Aorta (tissue), 5 donors: Measurements from ENCODE around the gene ZNF804B. TPM values are rescaled to one million over a fixed set of nuclear protein-coding genes. Genes with fewer than 3 reads are reported as not detected.

Experiments used
- ATAC-seq: fragments of 200-7000 bp; cut with Tn5 transposase; one replicate; pipeline ENCODE4 v1.9.1; 2022; ENCODE audit warnings: moderate library complexity; ENCODE audit not compliant: low FRiP score
- DNase-seq, 2 donors: peaks; one replicate each; pipeline ENCODE4 v3.0.0-alpha.2; 2020
- H3K27ac ChIP-seq, 2 donors: one replicate each; pipeline ENCODE4 v1.5.1; 2013; ENCODE audit warnings: low read length in 2 of 2, mild to moderate bottlenecking in 2 of 2, moderate library complexity in 2 of 2, control low read depth in 1 of 2, inconsistent platforms in 1 of 2, low read depth in 1 of 2
- H3K27me3 ChIP-seq, 2 donors: one replicate each; pipeline ENCODE4 v1.6.1; 2013; ENCODE audit warnings: control low read depth in 1 of 2, low read length in 1 of 2, mild to moderate bottlenecking in 1 of 2, moderate library complexity in 1 of 2; ENCODE audit not compliant: insufficient read depth in 2 of 2, control insufficient read depth in 1 of 2
- H3K36me3 ChIP-seq, 2 donors: one replicate each; pipeline ENCODE4 v1.6.1; 2013; ENCODE audit warnings: control low read depth in 1 of 2, low read length in 1 of 2, mild to moderate bottlenecking in 1 of 2; ENCODE audit not compliant: insufficient read depth in 2 of 2, control insufficient read depth in 1 of 2
- H3K4me1 ChIP-seq, 2 donors: one replicate each; pipeline ENCODE4 v1.6.1; 2013; ENCODE audit warnings: low read length in 2 of 2, control low read depth in 1 of 2, mild to moderate bottlenecking in 1 of 2, moderate library complexity in 1 of 2; ENCODE audit not compliant: insufficient read depth in 2 of 2, control insufficient read depth in 1 of 2
- H3K4me3 ChIP-seq, 2 donors: one replicate each; pipeline ENCODE4 v1.5.1; 2013; ENCODE audit warnings: low read length in 2 of 2, control low read depth in 1 of 2, mild to moderate bottlenecking in 1 of 2
- H3K9me3 ChIP-seq: one replicate; pipeline ENCODE4 v1.6.1; 2013; ENCODE audit warnings: mild to moderate bottlenecking, low read length; ENCODE audit not compliant: control insufficient read depth
- WGBS, 2 donors: extraction: QIAGEN DNeasy Blood & Tissue Kit; methylation state at CpG; one replicate each; pipeline ENCODE4 v1.1.7; 2013; 5-methylcytosine and 5-hydroxymethylcytosine counted together
- intact Hi-C, 2 donors: fragments of 100-400 bp; cut with DNase I; formaldehyde crosslinking; loops; one replicate each; pipeline versions ENCODE4 v1.14.2 to v1.15.0; 2022
- polyA plus RNA-seq, 2 donors: library from polyadenylated mRNA; stranded (reverse); fragments of 200-250 nt; gene quantifications; one replicate each; pipeline ENCODE4 v1.2.3, GENCODE V29; 2013
- total RNA-seq, 2 donors: library from RNA; stranded (reverse); fragmentation: NEBNext Ultra II Directional; extraction: Animal tissue kit (Norgen Biotek cat#: 25700); gene quantifications; one replicate each; pipeline ENCODE4 v1.2.1, GENCODE V29; 2021
- donor health status: healthy with polysubstance abuse.
- donor health status: Bipolar disorder and iron deficiency.
- donor health status: DM: no; HTN: no; CAD: no.
- donor health status: DM: no; HTN: no; CAD: no.
- donor health status: DM: yes; HTN: yes; CAD: no.

ZNF804B gene
- total and polyA plus RNA-seq, 4 donors: not detected

DNA sequence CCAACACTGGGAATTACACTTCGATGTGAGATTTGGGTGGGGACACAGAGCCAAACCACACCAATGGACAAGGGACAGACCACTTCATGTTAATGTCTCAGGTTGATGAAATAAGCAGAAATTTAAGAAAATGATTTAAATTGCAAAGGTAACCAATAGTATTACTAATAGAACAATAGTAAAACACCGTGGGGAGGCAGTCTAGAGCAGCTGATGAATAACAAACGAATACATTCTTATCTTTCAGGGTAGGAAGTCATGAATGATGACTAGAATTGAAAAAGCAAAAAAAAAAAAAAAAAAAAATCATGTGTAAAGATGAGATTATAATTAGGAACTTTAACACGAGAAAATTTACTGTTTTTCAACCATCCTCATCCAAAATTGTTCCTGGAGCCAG is 207.9 kb downstream of the ZNF804B start:
- Histone ChIP-seq H3K4me3 (no peak overlapping the region), H3K4me1 (no peaks in the 10 kb centered on the region), H3K27me3 (no peaks in the 10 kb centered on the region), H3K27ac (no peak overlapping the region), H3K9me3 (no peaks in the 10 kb centered on the region), H3K36me3 (no peaks in the 10 kb centered on the region)
- no peak for DNase-seq
- intact Hi-C loops: no loop called here
- ATAC-seq: no peak
- WGBS, 2 donors: 59 to 63% methylated on average over 4 of the region's 4 CpGs

DNA sequence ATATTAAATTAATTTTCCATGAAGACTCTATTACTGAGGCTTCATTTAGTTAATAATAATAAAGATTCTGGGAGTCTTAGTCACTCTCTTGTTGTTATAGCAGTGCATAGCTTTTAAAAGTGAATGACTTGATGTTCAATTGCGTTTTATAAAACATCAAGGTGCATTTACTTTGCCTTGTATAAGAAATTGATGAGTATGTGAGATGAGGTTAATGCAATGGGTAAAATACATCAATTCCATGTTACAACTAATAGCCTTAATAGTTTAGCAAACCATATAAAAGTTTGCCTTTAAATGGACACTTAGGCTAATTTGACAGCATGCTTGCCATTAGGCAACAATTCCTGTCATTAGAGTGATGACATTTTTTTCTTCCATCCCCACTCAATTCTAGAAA is 209.7 kb downstream of the ZNF804B start:
- Histone ChIP-seq H3K36me3 (no peaks in the 10 kb centered on the region), H3K4me1 (no peaks in the 10 kb centered on the region), H3K27ac (no peak overlapping the region), H3K27me3 (no peaks in the 10 kb centered on the region), H3K4me3 (no peak overlapping the region), H3K9me3 (no peaks in the 10 kb centered on the region)
- WGBS, 2 donors: 84 to 87% methylated on average over 1 of the region's 1 CpG
- ATAC-seq (no peak), DNase-seq (no peak)
- intact Hi-C loops: no loop called here

DNA sequence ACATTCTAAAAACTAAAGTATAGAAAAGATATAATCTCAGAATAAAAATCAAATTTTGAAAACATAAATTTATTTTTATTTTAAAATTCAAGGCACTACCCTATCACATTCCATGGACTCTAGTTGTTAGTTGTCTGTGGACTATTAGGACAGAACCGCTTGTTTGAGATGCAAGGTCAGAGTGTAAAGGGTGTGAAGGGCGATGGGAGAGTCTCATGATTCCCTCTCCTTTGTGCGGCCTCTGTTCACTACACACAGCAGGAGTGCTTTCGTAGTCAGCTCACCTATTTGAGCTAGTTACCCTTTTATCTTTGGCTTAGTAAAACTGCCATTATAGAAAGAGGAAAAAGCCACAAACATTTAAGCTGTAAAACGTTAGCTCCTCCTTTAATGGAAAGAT is 225.8 kb downstream of the ZNF804B start:
- intact Hi-C loops: no loop called here
- 63 to 69% methylated on average over 5 of the region's 5 CpGs for WGBS, 2 donors
- no peak for DNase-seq
- Histone ChIP-seq H3K36me3 (no peaks in the 10 kb centered on the region), H3K27me3 (no peaks in the 10 kb centered on the region), H3K9me3 (no peaks in the 10 kb centered on the region), H3K27ac (no peak overlapping the region), H3K4me3 (no peak overlapping the region), H3K4me1 (no peaks in the 10 kb centered on the region)
- ATAC-seq: no peak

DNA sequence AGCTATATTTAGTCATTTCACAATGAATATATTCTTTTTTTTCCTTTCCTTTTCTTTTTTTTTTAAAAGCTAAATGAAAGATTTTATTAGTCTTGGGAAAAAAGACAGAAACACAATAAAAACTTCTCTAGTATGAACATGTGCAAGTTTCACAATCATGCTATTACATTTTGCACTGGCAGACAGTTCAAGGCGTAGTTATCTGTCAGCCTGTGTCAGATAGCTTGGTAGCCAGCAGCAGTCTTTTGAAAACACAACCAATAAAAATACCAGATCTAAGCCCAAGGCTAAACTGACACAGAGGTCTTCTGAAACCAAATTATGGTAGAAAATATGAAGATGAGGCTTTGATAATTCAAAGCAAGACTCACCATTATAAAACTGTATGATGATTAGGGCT is 241.8 kb downstream of the ZNF804B start:
- no peak for DNase-seq
- no peak overlapping the region for H3K27ac ChIP-seq
- no peak for ATAC-seq
- 38 to 40% methylated on average over 1 of the region's 1 CpG for WGBS, 2 donors
- no peaks in the 10 kb centered on the region for H3K9me3 ChIP-seq
- no peaks in the 10 kb centered on the region for H3K36me3 ChIP-seq
- no peaks in the 10 kb centered on the region for H3K4me1 ChIP-seq
- no peak overlapping the region for H3K4me3 ChIP-seq
- no peaks in the 10 kb centered on the region for H3K27me3 ChIP-seq
- intact Hi-C loops: no loop called here

DNA sequence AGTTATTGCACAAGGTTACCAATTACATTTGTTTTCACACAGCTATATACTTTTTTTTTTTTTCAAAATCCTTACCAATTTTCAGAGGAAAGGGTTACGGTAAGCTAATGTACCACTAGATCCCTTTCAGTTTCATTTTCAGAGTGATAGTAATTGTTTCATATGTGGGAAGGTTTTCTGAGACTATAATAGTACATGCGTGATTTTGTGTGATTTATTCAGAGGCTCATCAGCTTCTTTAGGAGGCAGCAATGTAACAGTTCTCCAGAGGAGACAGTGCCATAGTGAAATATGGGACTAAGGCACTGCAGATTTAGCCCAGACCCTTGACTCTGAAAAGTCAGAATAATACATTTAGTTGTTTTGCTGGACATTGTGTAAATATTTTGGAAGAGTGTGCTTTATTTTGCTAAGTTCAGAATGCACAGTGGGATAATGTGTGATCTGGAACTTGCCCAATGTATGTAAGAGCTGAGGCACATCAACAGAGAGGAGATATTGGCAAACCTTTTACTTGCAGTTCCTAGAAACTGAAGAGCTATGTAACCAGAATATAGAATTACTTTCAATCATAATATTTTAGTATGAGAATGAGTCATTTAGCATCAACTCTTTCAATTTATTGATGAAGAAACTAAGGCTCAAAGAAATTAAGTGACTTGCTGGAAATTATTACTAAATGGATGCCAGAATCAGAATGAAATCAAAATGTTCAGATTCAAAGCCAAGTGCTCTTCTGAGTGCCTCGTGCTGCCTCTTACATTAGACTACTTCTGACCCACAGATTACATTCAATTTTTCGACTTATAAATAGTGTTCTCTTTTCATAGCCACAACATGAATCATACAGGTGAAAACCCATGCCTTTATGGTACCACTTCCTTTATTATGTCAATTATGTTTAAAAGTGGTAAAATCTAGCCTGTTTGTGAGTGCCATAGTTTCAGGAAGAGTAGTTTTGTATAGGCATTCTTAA is 243.8 kb downstream of the ZNF804B start:
- Histone ChIP-seq H3K27ac (no peak overlapping the region), H3K4me1 (no peaks in the 10 kb centered on the region), H3K27me3 (no peaks in the 10 kb centered on the region), H3K36me3 (no peaks in the 10 kb centered on the region), H3K9me3 (no peaks in the 10 kb centered on the region), H3K4me3 (no peak overlapping the region)
- DNase-seq (no peak), ATAC-seq (no peak)
- 44 to 46% methylated on average over 4 of the region's 4 CpGs for WGBS, 2 donors
- intact Hi-C loops: no loop called here

DNA sequence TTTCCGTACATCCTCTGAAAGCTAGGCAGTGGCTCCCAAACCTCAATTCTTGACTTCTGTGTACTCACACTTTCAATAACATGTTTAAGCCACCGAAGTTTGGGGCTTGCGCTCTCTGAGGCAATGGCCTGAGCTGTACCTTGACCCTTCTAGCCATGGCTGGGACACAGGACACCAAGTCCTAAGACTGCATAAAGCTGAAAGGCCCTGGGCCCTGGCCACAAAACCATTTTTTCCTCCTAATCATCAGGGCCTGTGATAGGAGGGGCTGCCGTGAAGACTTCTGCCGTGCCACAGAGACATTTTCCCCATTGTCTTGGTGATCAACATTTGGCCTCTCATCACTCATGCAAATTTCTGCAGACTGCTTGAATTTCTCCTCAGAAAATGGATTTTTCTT is 252.5 kb downstream of the ZNF804B start:
- ATAC-seq (no peak), DNase-seq (no peak)
- H3K36me3 ChIP-seq: no peaks in the 10 kb centered on the region
- peaks cover 2% of the 10 kb centered on the region for H3K9me3 ChIP-seq
- H3K27ac ChIP-seq: no peak overlapping the region
- H3K4me3 ChIP-seq: no peak overlapping the region
- intact Hi-C loops: no loop called here
- no peaks in the 10 kb centered on the region for H3K27me3 ChIP-seq
- WGBS, 2 donors: 91 to 93% methylated on average over 5 of the region's 5 CpGs
- no peaks in the 10 kb centered on the region for H3K4me1 ChIP-seq

DNA sequence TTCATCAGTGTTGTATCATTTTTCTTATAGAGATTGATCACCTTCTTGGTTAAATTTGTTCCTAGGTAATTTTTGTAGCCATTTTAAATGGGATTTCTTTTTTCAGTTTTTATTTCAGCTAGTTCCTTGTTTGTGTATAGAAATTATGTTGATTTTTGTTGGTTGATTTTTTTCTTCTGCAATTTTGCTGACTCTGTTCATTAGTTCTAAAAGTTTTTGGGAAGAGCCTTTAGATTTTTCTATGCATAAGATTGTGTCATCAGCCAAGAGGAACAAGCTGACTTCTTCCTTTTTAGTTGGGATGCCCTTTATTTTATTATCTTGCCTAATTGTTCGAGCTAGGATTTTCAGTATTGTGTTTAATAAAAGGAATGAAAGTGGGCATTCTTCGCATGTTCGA is 258.2 kb downstream of the ZNF804B start:
- Histone ChIP-seq H3K9me3 (peaks cover 4% of the 10 kb centered on the region), H3K27ac (no peak overlapping the region), H3K4me3 (no peak overlapping the region), H3K4me1 (no peaks in the 10 kb centered on the region), H3K36me3 (no peaks in the 10 kb centered on the region), H3K27me3 (no peaks in the 10 kb centered on the region)
- WGBS, 2 donors: 87 to 94% methylated on average over 3 of the region's 3 CpGs
- ATAC-seq: no peak
- no peak for DNase-seq
- intact Hi-C loops: no loop called here

DNA sequence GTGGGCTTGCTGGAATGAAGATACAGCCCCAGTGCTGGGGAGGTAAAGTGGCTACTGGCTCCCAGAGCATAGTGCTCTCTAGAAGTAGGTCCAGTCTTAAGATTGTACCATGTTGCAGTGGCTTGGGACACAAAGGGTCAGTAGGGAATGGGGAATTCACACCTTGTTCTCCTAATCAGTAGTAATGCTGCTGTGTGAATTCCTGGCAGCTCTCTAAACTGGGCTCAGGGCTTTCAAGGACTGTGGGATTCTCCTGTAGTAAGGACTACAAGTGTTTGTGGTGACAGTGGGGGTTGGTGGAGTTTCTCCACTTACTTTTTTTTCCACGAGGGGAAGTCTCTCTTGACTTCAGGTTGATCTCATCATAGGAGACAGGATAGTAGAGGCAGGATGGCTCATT is 262.2 kb downstream of the ZNF804B start:
- WGBS, 2 donors: 45 to 46% methylated on average over 1 of the region's 1 CpG
- DNase-seq (no peak), ATAC-seq (no peak)
- H3K27ac ChIP-seq: no peak overlapping the region
- no peaks in the 10 kb centered on the region for H3K36me3 ChIP-seq
- H3K4me3 ChIP-seq: no peak overlapping the region
- H3K4me1 ChIP-seq: no peaks in the 10 kb centered on the region
- intact Hi-C loops: no loop called here
- no peaks in the 10 kb centered on the region for H3K27me3 ChIP-seq
- H3K9me3 ChIP-seq: peaks cover 4% of the 10 kb centered on the region

DNA sequence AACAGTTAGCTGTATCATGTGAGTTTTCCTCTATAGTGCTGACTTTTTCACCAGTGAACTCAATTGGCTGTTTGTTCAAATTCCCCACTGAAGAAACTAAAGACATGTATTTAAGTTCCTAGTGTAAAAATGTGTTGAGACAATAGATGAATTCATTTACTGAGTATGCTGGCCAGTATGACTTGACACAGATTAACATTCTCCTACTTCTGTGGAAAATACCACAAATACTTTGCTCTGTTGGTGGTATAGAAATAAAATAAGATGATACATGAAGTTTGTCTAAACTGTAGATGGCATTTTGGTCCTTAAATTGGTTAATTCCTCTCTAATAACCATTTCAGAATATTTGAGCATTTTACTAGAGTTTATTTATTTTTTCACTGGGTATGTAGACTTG is 263.7 kb downstream of the ZNF804B start:
- intact Hi-C loops: no loop called here
- DNase-seq (no peak), ATAC-seq (no peak)
- Histone ChIP-seq H3K36me3 (no peaks in the 10 kb centered on the region), H3K4me3 (no peak overlapping the region), H3K27me3 (no peaks in the 10 kb centered on the region), H3K27ac (no peak overlapping the region), H3K9me3 (peaks cover 4% of the 10 kb centered on the region), H3K4me1 (no peaks in the 10 kb centered on the region)
